ENCODE results near the gene FOXA3. TPM values are rescaled to one million over a fixed set of nuclear protein-coding genes. Genes with fewer than 3 reads are reported as not detected.

The FOXA3 gene
- total and polyA plus RNA-seq, 8 donors: 7.6 to 65.8 (median 18.9) TPM

DNA sequence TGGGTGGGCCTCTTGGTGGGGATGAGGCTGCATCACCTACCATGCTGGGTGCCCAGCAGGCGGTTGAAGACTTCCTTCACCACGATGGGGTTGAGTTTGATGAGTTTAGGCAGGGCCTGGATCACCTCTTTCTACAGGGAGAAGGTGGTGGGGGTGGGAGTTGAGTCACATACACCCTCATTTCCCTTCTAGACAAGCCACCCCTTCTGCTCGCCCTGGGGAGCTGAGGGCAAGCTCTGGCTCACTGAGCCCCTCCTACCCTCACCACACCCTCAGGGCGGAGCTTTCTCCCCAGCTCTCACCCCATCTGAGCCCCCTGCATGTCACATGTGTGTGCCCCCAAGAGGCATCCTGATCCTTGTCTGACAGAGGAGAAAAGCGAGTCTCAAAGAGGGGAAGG is 41.4 kb upstream of the FOXA3 start:
- no peak for DNase-seq
- intact Hi-C loops (cut with DNase I; ENCODE audit: low total_unique reads): no loop called here
- H3K36me3 ChIP-seq: peaks cover 49 to 97% (median 88%) of the 10 kb centered on the region in 4 donors
- TF ChIP-seq POLR2AphosphoS5 (IDR thresholded peaks at IDR 0.05) (no peak), EP300 (IDR thresholded peaks at IDR 0.05) (no peak), POLR2A (IDR thresholded peaks at IDR 0.05) (no peak)
- TF ChIP-seq, protein P1, sequence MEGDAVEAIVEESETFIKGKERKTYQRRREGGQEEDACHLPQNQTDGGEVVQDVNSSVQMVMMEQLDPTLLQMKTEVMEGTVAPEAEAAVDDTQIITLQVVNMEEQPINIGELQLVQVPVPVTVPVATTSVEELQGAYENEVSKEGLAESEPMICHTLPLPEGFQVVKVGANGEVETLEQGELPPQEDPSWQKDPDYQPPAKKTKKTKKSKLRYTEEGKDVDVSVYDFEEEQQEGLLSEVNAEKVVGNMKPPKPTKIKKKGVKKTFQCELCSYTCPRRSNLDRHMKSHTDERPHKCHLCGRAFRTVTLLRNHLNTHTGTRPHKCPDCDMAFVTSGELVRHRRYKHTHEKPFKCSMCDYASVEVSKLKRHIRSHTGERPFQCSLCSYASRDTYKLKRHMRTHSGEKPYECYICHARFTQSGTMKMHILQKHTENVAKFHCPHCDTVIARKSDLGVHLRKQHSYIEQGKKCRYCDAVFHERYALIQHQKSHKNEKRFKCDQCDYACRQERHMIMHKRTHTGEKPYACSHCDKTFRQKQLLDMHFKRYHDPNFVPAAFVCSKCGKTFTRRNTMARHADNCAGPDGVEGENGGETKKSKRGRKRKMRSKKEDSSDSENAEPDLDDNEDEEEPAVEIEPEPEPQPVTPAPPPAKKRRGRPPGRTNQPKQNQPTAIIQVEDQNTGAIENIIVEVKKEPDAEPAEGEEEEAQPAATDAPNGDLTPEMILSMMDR (IDR thresholded peaks at IDR 0.05): no peak
- H3K27me3 ChIP-seq: no peaks in the 10 kb centered on the region
- H3K4me1 ChIP-seq: peaks cover 0 to 21% (median 15%) of the 10 kb centered on the region in 4 donors
- H3K27ac ChIP-seq: no peak overlapping the region
- WGBS, 5 donors: 90 to 100% (median 94%) methylated on average over 4 to 5 of the region's 5 CpGs
- H3K9me3 ChIP-seq: no peaks in the 10 kb centered on the region
- H3K4me3 ChIP-seq: no peak overlapping the region

DNA sequence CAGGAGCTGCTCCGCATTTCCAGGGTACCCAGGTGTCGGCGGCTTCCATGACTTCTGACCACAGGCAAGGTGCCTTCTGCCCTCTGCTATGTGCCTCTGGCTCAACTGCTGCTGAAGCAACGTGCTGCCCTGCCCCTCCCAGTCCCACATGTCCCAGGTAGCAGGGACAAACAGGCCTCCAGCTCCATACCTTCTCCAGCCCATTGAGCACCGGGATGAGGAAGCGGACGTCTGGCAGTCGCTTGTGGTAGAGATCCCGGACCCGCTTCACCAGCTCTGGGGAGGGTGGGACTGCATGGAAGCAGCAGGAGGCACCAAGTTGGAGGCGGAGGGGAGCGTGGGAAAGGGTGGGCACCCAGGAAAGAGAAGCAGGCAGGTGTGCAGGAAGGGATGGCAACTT is 40.9 kb upstream of the FOXA3 start:
- H3K4me1 ChIP-seq: peaks cover 0 to 21% (median 15%) of the 10 kb centered on the region in 4 donors
- H3K27me3 ChIP-seq: no peaks in the 10 kb centered on the region
- H3K36me3 ChIP-seq: peaks cover 54 to 97% (median 91%) of the 10 kb centered on the region in 4 donors
- no peak overlapping the region for H3K4me3 ChIP-seq
- 90 to 98% (median 94%) methylated on average over 12 of the region's 12 CpGs for WGBS, 5 donors
- TF ChIP-seq POLR2AphosphoS5 (IDR thresholded peaks at IDR 0.05): no peak
- TF ChIP-seq POLR2A (IDR thresholded peaks at IDR 0.05): no peak
- TF ChIP-seq, protein P1 (IDR thresholded peaks at IDR 0.05): no peak
- no peak for TF ChIP-seq EP300 (IDR thresholded peaks at IDR 0.05)
- no peak for DNase-seq
- no peaks in the 10 kb centered on the region for H3K9me3 ChIP-seq
- intact Hi-C loops (cut with DNase I; ENCODE audit: low total_unique reads): no loop called here
- no peak overlapping the region for H3K27ac ChIP-seq

DNA sequence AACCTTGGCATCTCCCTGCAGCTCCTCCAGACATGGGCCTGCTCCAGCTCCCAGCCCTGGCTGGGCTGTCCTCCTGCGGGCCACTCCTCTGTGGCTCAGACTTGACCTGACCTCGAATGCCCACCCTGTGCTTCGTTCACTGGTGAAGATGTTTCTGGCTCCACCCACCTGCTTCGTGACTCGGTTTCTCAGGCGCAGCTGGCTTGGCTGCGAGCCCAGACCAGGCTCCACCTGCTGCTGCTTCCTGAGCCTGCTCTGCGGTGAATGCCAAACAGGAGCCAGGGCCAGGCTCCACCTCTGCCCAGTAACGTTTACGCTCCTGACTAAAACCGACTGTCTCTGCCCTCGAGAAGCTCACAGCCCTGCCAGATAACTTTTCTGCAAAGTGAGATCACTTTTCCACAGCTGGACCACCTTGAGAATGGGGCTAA is 40.1 kb upstream of the FOXA3 start:
- 31 to 52% (median 40%) methylated on average over 8 to 12 of the region's 12 CpGs for WGBS, 5 donors
- Histone ChIP-seq H3K4me1 (peaks cover 0 to 21% (median 15%) of the 10 kb centered on the region in 4 donors), H3K4me3 (no peak overlapping the region), H3K27ac (peak overlapping the region in 1 of 5 donors; percentile 13), H3K36me3 (peaks cover 62 to 97% (median 96%) of the 10 kb centered on the region in 4 donors), H3K27me3 (no peaks in the 10 kb centered on the region), H3K9me3 (no peaks in the 10 kb centered on the region)
- peak; percentile 23 to 71 for DNase-seq
- TF ChIP-seq EP300 (IDR thresholded peaks at IDR 0.05): no peak
- peak in 1 of 3 donors; percentile 26 for TF ChIP-seq POLR2AphosphoS5 (IDR thresholded peaks at IDR 0.05)
- intact Hi-C loops (cut with DNase I; ENCODE audit: low total_unique reads): no loop called here

DNA sequence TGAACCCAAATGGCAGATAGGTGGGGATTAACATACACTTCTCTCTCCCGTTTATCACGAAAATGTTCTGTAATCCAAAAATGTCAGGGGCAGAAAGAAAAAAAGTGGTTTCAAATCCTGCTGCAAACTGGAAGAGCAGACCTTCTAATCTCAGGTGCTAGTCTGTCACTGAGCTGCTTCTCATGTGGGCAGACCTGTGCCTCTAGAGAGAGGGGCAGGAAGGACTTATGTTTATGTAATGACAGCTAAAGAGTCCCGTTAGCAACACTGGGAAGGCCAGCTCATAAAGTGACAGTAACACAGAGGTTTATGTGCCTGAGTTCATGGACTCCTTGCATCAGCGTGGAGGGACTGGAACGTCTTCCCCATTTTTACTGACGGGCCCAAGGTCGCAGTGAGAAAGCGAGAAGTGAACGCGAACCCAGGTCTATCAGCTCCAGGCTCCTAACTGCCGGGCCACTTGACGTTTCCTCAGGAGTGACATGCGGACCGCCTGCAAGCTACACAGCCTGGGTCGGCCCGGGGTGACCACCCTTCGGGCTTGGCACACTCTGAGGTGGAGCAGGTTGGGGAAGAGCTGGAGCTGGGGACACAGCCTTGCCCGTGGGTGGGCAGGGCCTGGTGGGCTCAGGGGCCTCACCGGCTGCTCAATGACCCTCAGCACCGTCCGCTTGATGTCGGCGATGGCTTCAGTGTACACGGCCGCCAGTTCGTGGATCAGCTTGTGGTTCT is 39.4 kb upstream of the FOXA3 start:
- Histone ChIP-seq H3K36me3 (peaks cover 68 to 97% (median 97%) of the 10 kb centered on the region in 4 donors), H3K4me1 (peaks cover 0 to 21% (median 15%) of the 10 kb centered on the region in 4 donors), H3K4me3 (no peak overlapping the region), H3K27me3 (no peaks in the 10 kb centered on the region), H3K27ac (peak overlapping the region in 1 of 5 donors; percentile 13), H3K9me3 (no peaks in the 10 kb centered on the region)
- intact Hi-C loops (cut with DNase I; ENCODE audit: low total_unique reads): no loop called here
- DNase-seq: no peak
- TF ChIP-seq, protein P1 (IDR thresholded peaks at IDR 0.05): no peak
- TF ChIP-seq EP300 (IDR thresholded peaks at IDR 0.05) (no peak), POLR2A (IDR thresholded peaks at IDR 0.05) (no peak), POLR2AphosphoS5 (IDR thresholded peaks at IDR 0.05) (no peak)
- WGBS, 5 donors: 78 to 86% (median 83%) methylated on average over 20 to 26 of the region's 26 CpGs

DNA sequence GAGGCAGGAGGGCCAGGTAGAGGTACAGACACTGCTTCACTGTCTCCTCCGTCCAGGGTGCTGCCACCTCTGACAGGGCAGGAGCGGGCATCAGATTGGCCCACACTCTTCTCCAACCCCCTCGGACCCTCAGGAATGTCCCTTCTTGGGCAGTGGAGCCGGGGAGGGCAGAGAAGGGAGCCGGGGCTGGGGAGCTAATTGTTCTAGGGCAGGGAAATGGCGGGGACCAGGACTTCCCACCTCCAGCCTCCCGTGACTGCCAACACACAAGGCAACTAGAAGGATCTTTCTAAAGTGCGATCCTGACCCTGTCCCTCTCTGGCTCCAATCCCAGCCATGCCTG is 38.9 kb upstream of the FOXA3 start:
- H3K27me3 ChIP-seq: no peaks in the 10 kb centered on the region
- no peak overlapping the region for H3K27ac ChIP-seq
- no peak overlapping the region for H3K4me3 ChIP-seq
- no peak for TF ChIP-seq POLR2A (IDR thresholded peaks at IDR 0.05)
- TF ChIP-seq, protein P1 (IDR thresholded peaks at IDR 0.05): no peak
- no peak for TF ChIP-seq POLR2AphosphoS5 (IDR thresholded peaks at IDR 0.05)
- TF ChIP-seq EP300 (IDR thresholded peaks at IDR 0.05): no peak
- intact Hi-C loops (cut with DNase I; ENCODE audit: low total_unique reads): no loop called here
- no peaks in the 10 kb centered on the region for H3K9me3 ChIP-seq
- H3K4me1 ChIP-seq: peaks cover 0 to 21% (median 15%) of the 10 kb centered on the region in 4 donors
- WGBS, 5 donors: 89 to 96% (median 95%) methylated on average over 8 of the region's 8 CpGs
- no peak for DNase-seq
- peaks cover 74 to 97% (median 97%) of the 10 kb centered on the region in 4 donors for H3K36me3 ChIP-seq
